ENCODE data around the gene NAXE.
"Not testable (repeated sequence)": the region's sequence is repeated elsewhere in the genome, so short reads cannot be mapped to it uniquely, and the experiment has no call there.

NAXE gene

DNA sequence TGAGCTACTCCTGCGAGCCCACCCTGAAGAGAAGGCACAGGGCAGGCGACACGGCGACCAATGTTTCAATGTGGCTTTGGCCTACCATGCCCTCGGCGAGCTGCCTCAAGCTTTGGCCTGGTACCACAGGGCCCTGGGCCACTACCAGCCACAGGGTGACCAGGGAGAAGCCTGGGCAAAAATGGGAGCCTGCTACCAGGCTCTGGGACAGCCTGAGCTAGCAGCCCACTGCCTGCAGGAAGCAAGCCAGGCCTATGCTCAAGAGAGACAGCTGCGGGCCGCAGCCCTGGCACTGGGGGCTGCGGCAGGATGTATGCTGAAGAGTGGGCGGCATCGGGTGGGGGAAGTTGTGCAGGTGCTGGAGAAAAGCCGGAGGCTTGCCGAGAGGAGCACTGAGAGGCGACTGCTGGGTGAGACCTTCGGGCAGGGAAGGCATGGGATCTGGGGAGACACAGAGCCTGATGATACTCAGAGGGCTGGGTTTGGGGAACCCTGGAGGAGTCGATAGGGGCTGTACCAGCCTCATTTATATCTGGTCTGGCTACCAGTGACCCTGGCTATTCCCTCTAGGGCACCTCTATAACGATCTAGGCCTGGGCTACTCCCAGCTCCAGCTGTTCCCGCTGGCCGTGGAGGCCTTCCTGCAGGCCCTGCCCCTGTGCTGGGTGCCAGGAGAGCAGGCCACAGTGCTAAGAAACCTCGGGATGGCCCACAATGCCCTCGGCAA, 9.8 kb upstream of the NAXE start:
- H3K27ac ChIP-seq, result no peak overlapping the region
- TF ChIP-seq, protein P1, sequence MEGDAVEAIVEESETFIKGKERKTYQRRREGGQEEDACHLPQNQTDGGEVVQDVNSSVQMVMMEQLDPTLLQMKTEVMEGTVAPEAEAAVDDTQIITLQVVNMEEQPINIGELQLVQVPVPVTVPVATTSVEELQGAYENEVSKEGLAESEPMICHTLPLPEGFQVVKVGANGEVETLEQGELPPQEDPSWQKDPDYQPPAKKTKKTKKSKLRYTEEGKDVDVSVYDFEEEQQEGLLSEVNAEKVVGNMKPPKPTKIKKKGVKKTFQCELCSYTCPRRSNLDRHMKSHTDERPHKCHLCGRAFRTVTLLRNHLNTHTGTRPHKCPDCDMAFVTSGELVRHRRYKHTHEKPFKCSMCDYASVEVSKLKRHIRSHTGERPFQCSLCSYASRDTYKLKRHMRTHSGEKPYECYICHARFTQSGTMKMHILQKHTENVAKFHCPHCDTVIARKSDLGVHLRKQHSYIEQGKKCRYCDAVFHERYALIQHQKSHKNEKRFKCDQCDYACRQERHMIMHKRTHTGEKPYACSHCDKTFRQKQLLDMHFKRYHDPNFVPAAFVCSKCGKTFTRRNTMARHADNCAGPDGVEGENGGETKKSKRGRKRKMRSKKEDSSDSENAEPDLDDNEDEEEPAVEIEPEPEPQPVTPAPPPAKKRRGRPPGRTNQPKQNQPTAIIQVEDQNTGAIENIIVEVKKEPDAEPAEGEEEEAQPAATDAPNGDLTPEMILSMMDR (conservative IDR thresholded peaks at IDR 0.05), result no peak

DNA sequence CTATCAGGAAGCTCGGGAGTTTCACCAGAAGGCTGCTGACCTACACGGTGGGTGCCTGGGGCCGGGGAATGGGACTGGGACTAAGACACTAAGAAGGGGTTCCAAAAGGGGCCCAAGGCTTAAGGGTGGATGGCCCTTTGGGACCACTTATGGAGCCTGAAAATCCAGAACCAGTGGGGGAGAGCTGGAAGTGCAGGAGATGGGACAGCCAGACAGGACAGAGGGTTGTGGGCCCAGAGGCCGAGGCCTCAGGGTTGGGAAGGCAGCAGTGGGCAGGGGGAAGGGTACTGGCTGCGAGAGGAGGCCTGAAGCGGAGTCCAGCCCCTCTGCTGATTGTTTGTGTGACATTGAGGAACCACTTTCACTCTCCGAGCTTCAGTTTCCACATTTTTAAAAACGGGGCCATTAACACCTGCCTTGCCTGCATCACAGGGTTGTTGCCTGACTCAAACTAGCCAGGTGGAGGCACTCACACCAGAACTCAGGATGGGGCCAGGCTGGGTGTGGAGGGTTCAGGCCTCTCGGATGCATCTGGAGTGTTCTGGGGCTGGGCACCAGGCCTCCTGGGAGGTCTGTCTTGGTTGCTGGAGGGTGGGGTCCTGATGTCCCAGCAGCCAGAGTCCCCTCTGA, 9.1 kb upstream of the NAXE start:
- no peak overlapping the region for H3K27ac ChIP-seq
- TF ChIP-seq, protein P1 (conservative IDR thresholded peaks at IDR 0.05), result no peak

DNA sequence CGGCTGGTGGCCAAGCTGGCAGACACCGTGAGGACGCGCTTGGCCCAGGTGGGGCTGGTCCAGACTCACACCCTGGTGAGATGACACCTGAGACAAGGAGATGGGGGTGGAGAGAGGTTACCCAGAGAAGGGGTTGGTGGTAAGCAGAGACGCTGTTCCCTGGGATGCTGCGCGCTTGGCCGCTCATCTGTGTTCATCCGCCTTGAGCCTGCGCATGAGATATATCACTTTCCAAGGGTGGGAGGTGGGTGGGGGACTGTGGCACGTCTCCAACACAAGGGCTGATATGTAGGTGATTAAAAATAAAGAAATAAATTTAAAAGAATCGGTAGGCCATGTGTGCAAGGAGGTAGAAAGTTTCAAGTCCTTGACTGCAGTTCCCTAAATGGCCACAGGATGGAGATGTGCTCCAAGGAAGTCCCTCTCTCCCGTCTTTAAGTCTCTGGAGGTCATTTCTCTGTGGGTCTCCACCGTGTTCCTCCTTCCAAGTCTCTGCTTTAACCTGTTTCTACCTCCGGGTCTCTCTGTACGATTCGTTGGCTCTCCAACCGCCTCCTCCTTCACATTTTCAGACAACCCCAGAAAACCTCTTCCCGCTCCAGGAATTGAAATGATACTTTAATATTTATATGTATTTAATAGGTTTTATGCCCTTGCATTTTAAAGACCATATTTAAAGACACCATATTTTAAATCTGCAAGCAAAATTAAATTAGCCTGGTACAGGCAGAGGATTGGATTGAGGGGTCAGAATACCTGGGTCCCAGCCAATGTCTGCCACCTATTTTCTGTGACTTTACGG, 7.6 kb upstream of the NAXE start:
- H3K27ac ChIP-seq, result no peak overlapping the region
- TF ChIP-seq, protein P1 (conservative IDR thresholded peaks at IDR 0.05), result peak; percentile 86

DNA sequence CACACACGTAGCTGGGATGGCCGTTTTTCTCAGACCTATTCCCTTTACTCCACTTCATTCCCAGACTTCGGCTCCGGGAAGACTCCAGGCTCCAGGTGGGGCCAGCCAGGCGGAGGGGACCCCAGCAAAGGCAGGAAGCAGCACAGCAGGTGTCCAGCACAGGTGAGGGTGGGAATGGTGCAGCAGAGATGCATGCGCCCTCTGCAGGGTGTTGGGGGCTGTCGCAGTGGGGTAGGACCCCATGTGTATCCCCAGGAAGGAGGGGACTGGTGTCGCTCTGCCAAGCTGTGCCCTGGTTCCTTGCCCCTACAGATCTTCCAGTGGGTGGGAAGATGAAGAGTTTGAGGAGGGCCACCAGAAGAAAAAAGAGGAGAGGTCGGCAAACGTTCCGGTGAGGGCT, 6.8 kb upstream of the NAXE start:
- TF ChIP-seq, protein P1 (conservative IDR thresholded peaks at IDR 0.05), result no peak; the same call in 1 of the 2 replicates
- no peak overlapping the region for H3K27ac ChIP-seq

DNA sequence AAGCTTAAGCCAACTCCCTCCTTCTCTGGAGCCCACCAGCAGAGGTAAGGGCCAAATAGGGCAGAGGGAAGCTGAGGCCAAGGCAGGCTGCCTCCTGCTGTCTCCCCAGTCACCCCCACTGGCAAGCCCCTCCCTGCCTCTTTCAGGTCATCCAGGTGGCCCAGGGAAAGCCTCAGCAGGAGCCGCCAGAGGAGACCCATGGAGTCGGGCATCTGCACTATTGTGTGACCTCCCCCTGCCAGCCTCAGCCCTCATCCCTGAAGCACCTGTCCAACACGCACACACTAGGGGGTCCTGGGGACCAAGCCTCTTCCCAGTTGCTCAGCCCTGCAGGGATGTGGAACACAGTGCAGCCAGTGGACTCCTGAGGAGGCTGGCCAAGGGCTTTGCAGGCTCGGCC, 5.3 kb upstream of the NAXE start:
- TF ChIP-seq, protein P1 (conservative IDR thresholded peaks at IDR 0.05), result no peak
- H3K27ac ChIP-seq, result no peak overlapping the region

DNA sequence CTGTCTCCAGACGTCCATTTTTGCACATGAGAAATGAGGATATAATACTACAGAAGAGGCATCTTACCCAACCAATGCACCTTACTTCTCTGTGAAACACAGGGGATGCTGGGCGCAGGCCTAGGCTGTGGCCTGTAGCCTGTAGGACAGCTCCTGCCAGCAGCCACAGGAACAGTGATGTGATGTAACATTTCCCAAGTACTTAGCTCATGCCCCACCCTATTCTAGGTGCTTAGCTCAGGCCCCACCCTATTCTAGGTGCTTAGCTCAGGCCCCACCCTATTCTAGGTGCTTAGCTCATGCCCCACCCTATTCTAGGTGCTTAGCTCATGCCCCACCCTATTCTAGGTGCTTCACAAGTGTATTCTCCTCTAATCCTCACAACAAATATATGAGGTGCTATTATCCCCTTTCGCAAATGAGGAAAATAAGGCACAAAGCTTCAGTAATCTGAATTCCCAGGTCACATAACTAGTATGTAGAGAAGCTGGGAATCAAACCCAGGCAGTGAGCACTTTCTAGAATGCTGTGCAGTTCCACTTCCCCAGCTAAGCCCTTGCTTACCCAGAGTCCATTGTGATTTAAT, 4.6 kb upstream of the NAXE start:
- TF ChIP-seq, protein P1 (conservative IDR thresholded peaks at IDR 0.05), result no peak
- H3K27ac ChIP-seq, result no peak overlapping the region

DNA sequence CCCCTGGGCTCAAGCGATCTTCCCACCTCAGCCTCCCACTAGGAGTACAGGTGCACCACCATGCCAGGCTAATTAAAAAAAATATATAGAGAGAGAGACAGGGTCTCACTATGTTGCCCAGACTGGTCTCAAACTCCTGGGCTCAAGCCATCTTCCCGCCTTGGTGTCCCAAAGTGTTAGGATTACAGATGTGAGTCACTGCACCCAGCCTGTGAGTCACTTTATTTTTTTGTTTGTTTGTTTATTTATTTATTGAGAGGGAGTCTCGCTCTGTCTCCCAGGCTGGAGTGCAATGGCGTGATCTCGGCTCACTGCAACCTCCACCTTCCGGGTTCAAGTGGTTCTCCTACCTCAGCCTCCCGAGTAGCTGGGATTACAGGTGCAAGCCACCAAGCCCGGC, 3.6 kb upstream of the NAXE start:
- not testable (repeated sequence) for H3K27ac ChIP-seq

All from VCaP (cell line).